HepG2 (cell line): ENCODE data around the gene RGPD5. TPM values are rescaled to one million over a fixed set of nuclear protein-coding genes. Genes with fewer than 3 reads are reported as not detected.
"Not testable (repeated sequence)": the region's sequence is repeated elsewhere in the genome, so short reads cannot be mapped to it uniquely, and the experiment has no call there.

Source experiments
- ATAC-seq: fragments of 200-7000 bp; cut with Tn5 transposase; 3 replicates; pipeline ENCODE4 v1.9.1; 2020; ENCODE audit warnings: mild to moderate bottlenecking, moderate library complexity
- BruUV-seq: library from RNA; stranded (reverse); fragments of 400-500 nt; replicated peaks from 2 replicates; lab custom pipeline; 2021; lab: Mats Ljungman, UMichigan
- CTCF ChIA-PET: fragments of 300-600 bp; formaldehyde crosslinking; extraction: SDS; loops from one replicate; lab custom pipeline; 2021; ENCODE audit warnings: low total read pairs, inconsistent platforms, low intra/inter-chr PET ratio; lab: Yijun Ruan, JAX
- POLR2A ChIA-PET: fragments of 350-600 bp; sonication (Branson Sonifier 250); formaldehyde crosslinking; loops from one replicate; lab custom pipeline; 2020; ENCODE audit warnings: antibody characterized with exemption, inconsistent platforms; lab: Yijun Ruan, JAX
- DNase-seq: peaks from one replicate; pipeline ENCODE4 v3.0.0-alpha.2; 2015; ENCODE audit warnings: low spot score
- FAIRE-seq: peaks from 3 replicates; lab custom pipeline; 2011; peaks lifted over from hg19 to GRCh38; lab: Jason Lieb, UNC
- H2AFZ ChIP-seq: one replicate; pipeline ENCODE4 v1.6.1; 2011; ENCODE audit warnings: low read length, inconsistent platforms
- H3K27ac ChIP-seq: fragments of 300-600 bp; 3 replicates; pipeline ENCODE4 v1.8.0; 2011; ENCODE audit warnings: mixed run types, mild to moderate bottlenecking, mixed read lengths, low read length, inconsistent platforms; ENCODE audit not compliant: insufficient read depth; ENCODE audit errors: extremely low read length
- H3K27me3 ChIP-seq, 2 experiments: fragments of 200-600 bp in 1 of 2; 2 replicates in 1 of 2; 3 replicates in 1 of 2; pipeline versions ENCODE4 v1.6.0 to v1.8.0; 2011; ENCODE audit warnings: low read length in 2 of 2, mild to moderate bottlenecking in 2 of 2, moderate library complexity in 2 of 2, inconsistent platforms in 1 of 2; ENCODE audit not compliant: insufficient read depth in 2 of 2, control insufficient read depth in 1 of 2
- H3K36me3 ChIP-seq, 2 experiments: fragments of 200-600 bp in 1 of 2; replicated peaks in 1 of 2; 2 replicates in 1 of 2; 3 replicates in 1 of 2; pipeline versions ENCODE4 v1.5.1 to v1.8.0; 2011; ENCODE audit warnings: low read length in 2 of 2, inconsistent platforms in 1 of 2; ENCODE audit not compliant: insufficient read depth in 2 of 2, control insufficient read depth in 1 of 2
- H3K4me1 ChIP-seq: 2 replicates; pipeline ENCODE4 v1.5.1; 2012; ENCODE audit warnings: low read length, inconsistent platforms; ENCODE audit not compliant: insufficient read depth
- H3K4me2 ChIP-seq: 2 replicates; pipeline ENCODE4 v1.6.0; 2011; ENCODE audit warnings: low read depth, low read length, inconsistent platforms
- H3K4me3 ChIP-seq, 3 experiments: fragments of 200-600 bp in 1 of 3; sonication (generic), shearing (Covaris generic) in 1 of 3; replicated peaks in 1 of 3; 2 replicates each; pipeline ENCODE4 v1.5.1; 2011 to 2016; ENCODE audit warnings: low read length in 3 of 3, inconsistent platforms in 2 of 3, low read depth in 2 of 3, mild to moderate bottlenecking in 2 of 3, control low read depth in 1 of 3, mixed read lengths in 1 of 3; ENCODE audit not compliant: insufficient read depth in 1 of 3
- H3K79me2 ChIP-seq: one replicate; pipeline ENCODE4 v1.6.1; 2011; ENCODE audit warnings: low read length, inconsistent platforms; ENCODE audit not compliant: insufficient read depth
- H3K9ac ChIP-seq: 2 replicates; pipeline ENCODE4 v1.6.0; 2011; ENCODE audit warnings: mild to moderate bottlenecking, low read depth, low read length, inconsistent platforms; ENCODE audit not compliant: insufficient read depth
- H3K9me3 ChIP-seq: 2 replicates; pipeline ENCODE4 v1.5.1; 2012; ENCODE audit warnings: mild to moderate bottlenecking, low read length
- H4K20me1 ChIP-seq: 2 replicates; pipeline ENCODE4 v1.6.0; 2011; ENCODE audit warnings: inconsistent platforms, mild to moderate bottlenecking, low read length, moderate library complexity; ENCODE audit not compliant: insufficient read depth
- WGBS: methylation state at CpG from one replicate; pipeline ENCODE4 v1.1.6; 2017; ENCODE audit warnings: low lambda C conversion rate; 5-methylcytosine and 5-hydroxymethylcytosine counted together
- in situ Hi-C: cut with HindIII; loops from 2 replicates; pipeline ENCODE4 v1.10.0; 2017; ENCODE audit warnings: low pct_unique_long_range_greater_than_20kb; ENCODE audit not compliant: extremely low pct_ligation_motif_present
- intact Hi-C: fragments of 100-400 bp; cut with micrococcal nuclease; formaldehyde crosslinking; loops from one replicate; pipeline ENCODE4 v1.10.0; 2022; ENCODE audit not compliant: unreplicated experiment
- polyA plus RNA-seq, 8 experiments: library from polyadenylated mRNA; depleted of rRNA in 3 of 8; stranded (reverse) in 7 of 8; unstranded in 1 of 8; fragments of >200 nt; fragmentation: Illumina TruSeq in 4 of 8; extraction: Trizol in 4 of 8; gene quantifications; 2 replicates each; pipeline versions ENCODE4 v1.2.1 to v1.2.3, GENCODE V29; 2011 to 2016; ENCODE audit warnings: low read depth in 4 of 8, missing spikeins in 1 of 8, mixed read lengths in 1 of 8; ENCODE audit not compliant: insufficient read depth in 1 of 8
- total RNA-seq, 5 experiments: library from RNA; depleted of rRNA; stranded (reverse); fragments of >200 nt; fragmentation: Illumina TruSeq; extraction: Trizol; gene quantifications; 2 replicates each; pipeline ENCODE4 v1.2.3, GENCODE V29; 2016; ENCODE audit warnings: low read depth in 1 of 5

RGPD5 gene
- total and polyA plus RNA-seq, 2 of the 13 experiments (the other 11 are each of a cell fraction or from before 2014, with no cell fraction given) = 12.0 to 16.4 TPM

DNA sequence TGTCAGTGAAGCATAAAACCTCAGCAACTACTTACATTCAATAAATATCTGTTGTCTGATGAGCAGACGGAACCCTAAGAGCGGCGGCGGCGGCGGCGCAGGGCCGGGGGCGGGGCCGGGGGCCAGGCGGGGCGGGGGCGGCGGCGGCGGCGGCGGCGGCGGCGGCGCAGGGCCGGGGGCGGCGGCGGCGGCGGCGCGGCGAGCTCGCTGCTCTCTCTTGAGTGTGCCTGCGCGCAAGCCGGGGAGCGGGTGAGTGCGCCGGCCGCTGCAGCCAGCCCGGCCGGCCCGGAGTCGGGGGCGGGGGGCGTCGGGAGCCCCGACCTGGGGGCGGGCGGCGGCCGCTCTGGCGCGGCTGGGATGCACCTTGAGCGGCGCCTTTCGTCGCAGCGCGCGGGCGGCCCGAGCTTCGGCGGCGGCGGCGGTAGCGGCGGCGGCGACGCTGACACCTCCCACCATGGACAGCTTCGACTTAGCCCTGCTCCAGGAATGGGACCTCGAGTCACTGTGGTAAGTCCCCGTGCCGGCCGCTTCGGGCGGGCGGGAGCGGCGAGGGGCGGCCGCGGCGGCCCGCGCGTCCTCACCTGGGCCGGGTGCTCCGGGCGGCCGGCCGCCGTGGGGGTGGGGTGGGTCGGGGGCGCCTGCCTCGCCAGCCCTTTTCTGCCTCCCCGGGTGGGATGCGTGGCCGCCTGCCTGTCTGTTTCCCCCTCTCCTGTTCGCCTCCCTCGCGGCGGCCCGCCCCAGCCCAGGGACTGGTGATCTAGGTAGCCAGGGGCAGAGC is 33.7 kb upstream of the RGPD5 start:
- H3K4me2 ChIP-seq, DNase-seq, CTCF ChIA-PET, H2AFZ ChIP-seq, intact Hi-C loops, H3K36me3 ChIP-seq, H3K9me3 ChIP-seq, H3K4me3 ChIP-seq, H3K4me1 ChIP-seq, BruUV-seq, H3K9ac ChIP-seq, H3K27ac ChIP-seq, POLR2A ChIA-PET, H4K20me1 ChIP-seq, H3K79me2 ChIP-seq, in situ Hi-C loops, H3K27me3 ChIP-seq, FAIRE-seq: not testable (repeated sequence)
- peak; percentile 88 for ATAC-seq
- WGBS = 7% methylated on average over 5 of the region's 106 CpGs

GRCh38 chr2:109761043-109761454 is 33.1 kb upstream of the RGPD5 start:
- H4K20me1 ChIP-seq = not testable (repeated sequence)

GRCh38 chr2:109761976-109762375 is 32.1 kb upstream of the RGPD5 start:
- H3K4me1 ChIP-seq, FAIRE-seq, H3K79me2 ChIP-seq, H2AFZ ChIP-seq, H3K27ac ChIP-seq, intact Hi-C loops, in situ Hi-C loops, H3K4me2 ChIP-seq, H3K27me3 ChIP-seq, CTCF ChIA-PET, BruUV-seq, ATAC-seq, H4K20me1 ChIP-seq, H3K9me3 ChIP-seq, H3K36me3 ChIP-seq, H3K9ac ChIP-seq, H3K4me3 ChIP-seq, DNase-seq, POLR2A ChIA-PET: not testable (repeated sequence)
- WGBS = 88% methylated on average over 1 of the region's 5 CpGs

More at GRCh38 chr2:109761043-109761454, 33.1 kb upstream of the RGPD5 start:
- H3K36me3 ChIP-seq, H2AFZ ChIP-seq, CTCF ChIA-PET, FAIRE-seq, H3K4me1 ChIP-seq, intact Hi-C loops, DNase-seq, H3K79me2 ChIP-seq, POLR2A ChIA-PET, H3K9ac ChIP-seq, H3K9me3 ChIP-seq, H3K27me3 ChIP-seq, in situ Hi-C loops, BruUV-seq, H3K4me3 ChIP-seq, H3K4me2 ChIP-seq, H3K27ac ChIP-seq: not testable (repeated sequence)
- peak; percentile 43 for ATAC-seq
- no CpG with 5 or more reads among the region's 23 CpGs for WGBS

- H3K27ac ChIP-seq, BruUV-seq, H3K36me3 ChIP-seq, H3K4me1 ChIP-seq, CTCF ChIA-PET, H3K4me2 ChIP-seq, H3K9me3 ChIP-seq, H4K20me1 ChIP-seq, POLR2A ChIA-PET, DNase-seq, H3K9ac ChIP-seq, H3K79me2 ChIP-seq, in situ Hi-C loops, FAIRE-seq, intact Hi-C loops, H3K4me3 ChIP-seq, H3K27me3 ChIP-seq, H2AFZ ChIP-seq: not testable (repeated sequence)
- peak; percentile 35; the same call in 2 of the 3 replicates for ATAC-seq
- WGBS = 7% methylated on average over 4 of the region's 11 CpGs
These were observed 28.0 kb upstream of the RGPD5 start for GRCh38 chr2:109766074-109766473.
